ENCODE data around the gene HS6ST2. TPM values are rescaled to one million over a fixed set of nuclear protein-coding genes. Genes with fewer than 3 reads are reported as not detected.

Gene HS6ST2
- total RNA-seq, 4 donors from 2014 or later, result 0.77 to 9.7 (median 1.9) TPM

DNA sequence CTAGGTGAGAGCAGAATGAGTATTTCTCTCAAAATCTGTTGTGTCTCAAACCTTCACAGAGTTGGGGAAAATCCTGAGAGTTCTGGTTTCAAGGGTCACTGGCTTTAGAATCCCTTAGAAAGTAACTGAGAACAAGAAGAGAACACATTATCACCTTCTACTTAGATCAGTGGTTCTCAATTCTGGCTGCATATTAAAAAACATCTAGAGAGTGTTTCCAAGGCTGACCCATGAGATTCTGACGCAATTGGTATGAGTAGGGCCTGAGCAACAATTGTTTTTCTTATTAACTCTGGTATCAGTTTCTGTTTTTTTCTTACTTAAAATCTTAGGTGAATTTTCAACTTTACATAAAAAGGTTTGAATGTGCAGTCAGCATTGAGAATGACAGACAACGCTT lies 212.8 kb downstream of the HS6ST2 start:
- Histone ChIP-seq H3K27ac (no peak overlapping the region), H3K27me3 (no peaks in the 10 kb centered on the region), H3K4me3 (no peak overlapping the region), H3K4me1 (no peaks in the 10 kb centered on the region), H3K36me3 (no peaks in the 10 kb centered on the region), H3K9me3 (no peaks in the 10 kb centered on the region)
- TF ChIP-seq, protein P1, sequence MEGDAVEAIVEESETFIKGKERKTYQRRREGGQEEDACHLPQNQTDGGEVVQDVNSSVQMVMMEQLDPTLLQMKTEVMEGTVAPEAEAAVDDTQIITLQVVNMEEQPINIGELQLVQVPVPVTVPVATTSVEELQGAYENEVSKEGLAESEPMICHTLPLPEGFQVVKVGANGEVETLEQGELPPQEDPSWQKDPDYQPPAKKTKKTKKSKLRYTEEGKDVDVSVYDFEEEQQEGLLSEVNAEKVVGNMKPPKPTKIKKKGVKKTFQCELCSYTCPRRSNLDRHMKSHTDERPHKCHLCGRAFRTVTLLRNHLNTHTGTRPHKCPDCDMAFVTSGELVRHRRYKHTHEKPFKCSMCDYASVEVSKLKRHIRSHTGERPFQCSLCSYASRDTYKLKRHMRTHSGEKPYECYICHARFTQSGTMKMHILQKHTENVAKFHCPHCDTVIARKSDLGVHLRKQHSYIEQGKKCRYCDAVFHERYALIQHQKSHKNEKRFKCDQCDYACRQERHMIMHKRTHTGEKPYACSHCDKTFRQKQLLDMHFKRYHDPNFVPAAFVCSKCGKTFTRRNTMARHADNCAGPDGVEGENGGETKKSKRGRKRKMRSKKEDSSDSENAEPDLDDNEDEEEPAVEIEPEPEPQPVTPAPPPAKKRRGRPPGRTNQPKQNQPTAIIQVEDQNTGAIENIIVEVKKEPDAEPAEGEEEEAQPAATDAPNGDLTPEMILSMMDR (IDR thresholded peaks at IDR 0.05), result no peak
- no peak for TF ChIP-seq POLR2A (IDR thresholded peaks at IDR 0.05)
- intact Hi-C loops (cut with DNase I; ENCODE audit: low total_unique reads), result no loop called here
- DNase-seq, result no peak

DNA sequence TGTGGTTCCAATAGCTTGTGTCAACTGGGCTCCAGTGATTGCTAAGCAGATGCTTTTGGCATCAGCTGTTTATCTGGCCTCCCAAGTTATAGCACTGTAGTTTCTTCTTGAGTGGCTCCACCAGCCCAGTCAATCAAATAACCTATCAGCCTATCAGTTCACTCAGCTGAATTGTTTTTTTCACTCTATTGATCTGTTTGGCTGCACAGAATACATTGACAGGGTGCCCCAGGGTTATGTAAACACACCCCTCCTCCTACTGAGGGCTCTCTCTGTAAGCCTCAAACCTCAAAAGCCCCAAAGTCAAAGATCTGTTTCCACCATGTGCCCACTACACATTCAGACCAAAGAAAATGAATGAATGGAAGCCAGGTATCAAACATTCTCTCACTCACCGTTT lies 214.0 kb downstream of the HS6ST2 start:
- H3K27ac ChIP-seq, result no peak overlapping the region
- TF ChIP-seq, protein P1 (IDR thresholded peaks at IDR 0.05), result no peak
- no peak for TF ChIP-seq POLR2A (IDR thresholded peaks at IDR 0.05)
- H3K9me3 ChIP-seq, result no peaks in the 10 kb centered on the region
- intact Hi-C loops (cut with DNase I; ENCODE audit: low total_unique reads), result no loop called here
- no peaks in the 10 kb centered on the region for H3K36me3 ChIP-seq
- H3K4me1 ChIP-seq, result no peaks in the 10 kb centered on the region
- no peaks in the 10 kb centered on the region for H3K27me3 ChIP-seq
- no peak overlapping the region for H3K4me3 ChIP-seq
- no peak for DNase-seq

DNA sequence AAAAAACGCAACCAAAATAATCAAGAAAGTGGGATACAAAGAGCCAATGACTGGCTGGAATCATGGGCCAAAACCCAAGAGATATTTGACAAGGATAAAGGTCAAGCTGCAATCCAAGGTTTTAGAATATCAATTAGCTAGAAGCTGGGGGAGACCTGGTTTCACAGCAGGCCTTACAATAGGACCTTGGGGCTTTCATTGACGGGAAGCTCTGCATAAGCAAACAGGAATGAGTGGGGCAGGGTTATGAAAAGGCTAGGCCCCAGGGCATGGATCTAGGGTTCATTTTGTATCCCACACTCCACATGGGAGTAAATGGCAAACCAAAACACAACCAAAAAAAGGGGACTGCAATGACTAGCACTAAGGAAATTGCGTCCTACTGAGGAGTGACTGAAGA lies 215.3 kb downstream of the HS6ST2 start:
- intact Hi-C loops (cut with DNase I; ENCODE audit: low total_unique reads), result no loop called here
- no peak for DNase-seq

DNA sequence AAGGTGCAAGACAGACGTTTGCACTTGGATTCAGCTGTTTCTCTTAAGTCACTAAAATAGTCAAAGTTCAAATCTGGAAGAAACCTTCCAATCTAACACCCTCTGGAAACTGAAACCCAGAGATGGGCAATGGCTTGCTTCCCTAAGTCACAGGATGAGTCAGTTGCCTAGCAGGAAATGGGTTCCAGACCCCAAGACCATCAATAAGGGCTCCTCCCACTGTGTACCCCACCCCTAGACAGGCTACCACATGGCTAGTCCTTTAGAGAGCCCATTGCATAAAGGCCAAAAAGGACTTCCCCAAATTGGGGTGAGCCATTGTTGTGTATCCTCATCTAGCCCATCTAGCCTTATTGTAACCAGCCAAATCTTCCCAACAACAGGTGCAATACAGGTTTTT lies 216.2 kb downstream of the HS6ST2 start:
- H3K4me1 ChIP-seq, result no peaks in the 10 kb centered on the region
- no peak for TF ChIP-seq POLR2A (IDR thresholded peaks at IDR 0.05)
- TF ChIP-seq, protein P1 (IDR thresholded peaks at IDR 0.05), result no peak
- intact Hi-C loops (cut with DNase I; ENCODE audit: low total_unique reads), result no loop called here
- H3K27ac ChIP-seq, result no peak overlapping the region
- no peaks in the 10 kb centered on the region for H3K36me3 ChIP-seq
- no peaks in the 10 kb centered on the region for H3K9me3 ChIP-seq
- H3K27me3 ChIP-seq, result no peaks in the 10 kb centered on the region
- no peak overlapping the region for H3K4me3 ChIP-seq
- DNase-seq, result no peak

More for the DNA sequence above, 215.3 kb downstream of the HS6ST2 start:
- TF ChIP-seq, protein P1 (IDR thresholded peaks at IDR 0.05), result no peak
- no peak for TF ChIP-seq POLR2A (IDR thresholded peaks at IDR 0.05)
- Histone ChIP-seq H3K4me3 (no peak overlapping the region), H3K9me3 (no peaks in the 10 kb centered on the region), H3K27me3 (no peaks in the 10 kb centered on the region), H3K4me1 (no peaks in the 10 kb centered on the region), H3K36me3 (no peaks in the 10 kb centered on the region), H3K27ac (no peak overlapping the region)

DNA sequence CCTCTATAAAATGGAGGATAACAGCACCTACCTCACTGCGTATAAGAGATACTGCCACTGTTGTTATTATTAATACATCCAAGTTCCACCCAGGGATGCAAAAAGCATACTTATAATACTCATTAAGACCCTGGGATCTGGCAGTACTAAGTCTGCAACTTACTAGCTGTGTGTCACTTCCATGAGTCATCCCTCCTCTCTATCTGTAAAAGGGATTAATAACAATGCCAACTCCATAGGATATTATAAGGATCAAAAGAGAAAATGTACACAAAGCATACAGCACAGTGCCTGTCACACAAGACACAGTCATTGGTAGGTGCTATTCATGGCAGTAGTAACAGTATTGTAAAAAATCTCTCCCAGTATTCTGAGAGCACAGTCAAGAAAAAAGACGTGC lies 216.7 kb downstream of the HS6ST2 start:
- H3K27ac ChIP-seq, result no peak overlapping the region
- no peaks in the 10 kb centered on the region for H3K36me3 ChIP-seq
- H3K4me3 ChIP-seq, result no peak overlapping the region
- H3K9me3 ChIP-seq, result no peaks in the 10 kb centered on the region
- H3K27me3 ChIP-seq, result no peaks in the 10 kb centered on the region
- TF ChIP-seq, protein P1 (IDR thresholded peaks at IDR 0.05), result no peak
- TF ChIP-seq POLR2A (IDR thresholded peaks at IDR 0.05), result no peak
- no peaks in the 10 kb centered on the region for H3K4me1 ChIP-seq
- intact Hi-C loops (cut with DNase I; ENCODE audit: low total_unique reads), result no loop called here
- DNase-seq, result no peak
